SKM-1 treated with dmso at 0.1 percent for 144 hours (cell line): ENCODE measurements around the gene LGALS3.

Source experiments
- DNase-seq: peaks from one replicate; lab custom pipeline; 2025; ENCODE audit not compliant: unreplicated experiment; lab: John Stamatoyannopoulos, UW

The LGALS3 gene

DNA sequence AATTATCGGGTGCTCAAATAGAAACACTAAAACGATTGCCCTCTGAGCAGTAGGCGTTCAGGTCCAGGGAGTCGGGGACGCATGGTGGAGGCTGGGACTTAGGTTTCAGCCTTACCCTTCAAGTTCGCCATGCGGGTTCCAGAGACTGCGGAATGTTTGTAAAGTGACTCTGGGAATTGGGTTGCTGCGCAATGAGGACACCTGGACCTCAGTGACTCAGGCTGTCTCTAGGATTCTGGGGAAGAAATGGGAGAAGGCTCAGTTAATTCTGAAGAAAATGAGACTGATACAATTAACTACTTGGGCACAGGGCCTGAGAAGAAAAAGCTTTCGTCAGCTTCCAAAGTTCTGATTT, 1.1 kb downstream of the LGALS3 start:
- DNase-seq = no peak

DNA sequence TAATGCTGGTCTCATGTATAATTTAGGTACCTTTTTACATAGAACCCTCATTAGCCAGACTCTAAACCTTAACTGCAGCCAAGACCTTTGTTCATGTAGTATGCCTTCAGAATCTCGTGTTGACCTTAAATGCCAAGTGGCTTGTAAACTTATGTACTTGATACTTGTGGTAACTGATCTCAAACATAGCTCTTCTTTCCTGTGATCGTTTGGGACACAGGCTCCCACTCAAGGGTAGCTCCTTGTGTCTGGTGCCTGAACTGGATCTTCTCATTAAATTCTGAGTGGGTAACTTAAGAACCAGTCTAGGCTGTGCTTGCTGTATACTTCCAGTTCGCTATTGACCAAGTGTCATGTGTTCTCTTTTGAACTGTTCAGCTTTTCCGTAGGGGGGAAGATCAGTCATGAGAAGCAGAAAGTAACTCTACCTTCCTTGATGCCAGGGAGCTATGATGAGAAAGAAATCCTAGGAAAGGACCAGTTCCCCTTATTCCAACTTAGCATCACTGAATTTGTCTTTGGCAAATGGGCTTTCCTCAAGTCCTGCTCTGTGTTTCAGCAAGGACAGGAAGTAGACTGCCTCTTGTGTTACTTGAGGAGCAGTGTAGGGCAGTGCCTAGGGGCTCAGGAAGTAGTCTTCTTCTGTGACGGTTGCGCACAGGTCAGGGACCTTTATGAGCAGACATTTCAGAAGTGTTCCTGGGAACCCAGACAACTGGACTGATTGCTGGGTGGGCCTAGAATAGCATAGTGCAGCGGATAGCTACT, 2.5 kb downstream of the LGALS3 start:
- DNase-seq = no peak

GRCh38 chr14:55133416-55133815, 4.4 kb downstream of the LGALS3 start:
- no peak for DNase-seq

DNA sequence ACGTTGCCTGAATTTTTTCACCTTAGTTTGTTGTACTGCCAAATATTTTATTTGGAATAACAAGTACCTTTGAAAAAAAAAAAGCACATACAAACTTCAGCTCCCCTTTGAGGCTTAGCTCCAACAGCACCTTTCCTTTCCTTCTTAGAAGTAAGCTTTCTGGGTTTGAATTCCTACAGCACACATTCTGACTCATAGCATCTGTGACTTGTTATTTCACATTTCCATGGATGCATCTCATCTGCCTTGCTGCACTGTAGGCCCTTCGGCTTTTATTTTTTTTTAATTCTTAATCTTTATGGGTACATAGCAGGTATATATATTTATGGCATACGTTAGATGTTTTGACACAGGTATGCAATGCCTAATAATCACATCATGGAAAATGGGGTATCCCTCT, 7.2 kb downstream of the LGALS3 start:
- DNase-seq = no peak

- no peak for DNase-seq
These were observed 8.1 kb downstream of the LGALS3 start for GRCh38 chr14:55136885-55137786.

- DNase-seq = no peak
These were observed 9.0 kb downstream of the LGALS3 start for GRCh38 chr14:55138091-55138490.

DNA sequence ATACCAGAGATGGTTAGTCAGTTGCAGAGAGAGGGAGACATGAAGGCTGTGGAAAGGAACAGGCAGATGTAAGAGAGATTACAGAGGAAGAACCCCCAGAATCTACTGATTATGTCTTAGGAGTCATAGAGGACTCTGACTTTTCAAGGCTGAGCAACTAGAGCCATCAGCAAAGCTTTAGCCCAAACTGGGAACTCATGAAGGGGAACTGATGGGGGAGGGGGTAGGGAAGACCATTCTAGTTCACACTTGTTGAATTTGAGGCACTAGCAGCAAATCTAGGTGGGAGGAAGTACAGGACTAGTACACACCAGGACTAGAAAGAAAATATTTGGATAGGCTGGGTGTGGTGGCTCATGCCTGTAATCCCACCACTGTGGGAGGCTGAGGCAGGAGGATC, 10.1 kb downstream of the LGALS3 start:
- DNase-seq = no peak

DNA sequence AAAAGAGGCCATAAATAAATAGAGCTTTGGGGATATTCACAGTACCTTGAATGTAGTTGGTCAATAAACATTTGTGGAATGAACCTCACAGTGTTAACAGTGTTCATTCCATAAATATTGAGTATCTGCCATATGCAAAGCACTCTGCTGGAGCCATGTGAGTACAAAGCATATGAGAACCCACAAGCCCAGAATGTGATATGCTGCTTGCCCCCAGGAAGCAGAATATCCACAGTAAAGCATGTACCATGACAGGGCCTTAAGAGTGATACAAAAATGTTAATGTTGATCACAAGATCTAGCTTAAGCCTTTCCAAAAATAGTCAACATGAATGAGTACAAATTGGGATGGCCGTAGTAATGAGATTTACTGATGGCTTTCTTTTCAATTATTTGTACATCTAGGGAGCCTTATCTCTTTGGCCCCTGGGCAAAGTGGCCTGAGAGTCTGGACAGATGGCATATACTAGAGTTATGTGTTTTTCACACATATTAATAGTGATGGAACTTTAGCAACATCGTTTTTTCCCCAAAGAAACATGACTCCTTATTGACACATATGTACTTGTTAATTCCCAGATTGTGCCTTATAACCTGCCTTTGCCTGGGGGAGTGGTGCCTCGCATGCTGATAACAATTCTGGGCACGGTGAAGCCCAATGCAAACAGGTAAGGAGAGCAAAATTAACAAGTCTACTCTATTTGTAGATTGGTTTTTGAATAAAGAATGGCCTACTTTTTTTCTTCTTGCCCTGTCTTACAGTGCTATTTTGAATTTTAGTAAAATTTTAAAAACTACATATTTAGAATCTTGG, 10.9 kb downstream of the LGALS3 start:
- no peak for DNase-seq

GRCh38 chr14:55141825-55142224, 12.8 kb downstream of the LGALS3 start:
- no peak for DNase-seq

DNA sequence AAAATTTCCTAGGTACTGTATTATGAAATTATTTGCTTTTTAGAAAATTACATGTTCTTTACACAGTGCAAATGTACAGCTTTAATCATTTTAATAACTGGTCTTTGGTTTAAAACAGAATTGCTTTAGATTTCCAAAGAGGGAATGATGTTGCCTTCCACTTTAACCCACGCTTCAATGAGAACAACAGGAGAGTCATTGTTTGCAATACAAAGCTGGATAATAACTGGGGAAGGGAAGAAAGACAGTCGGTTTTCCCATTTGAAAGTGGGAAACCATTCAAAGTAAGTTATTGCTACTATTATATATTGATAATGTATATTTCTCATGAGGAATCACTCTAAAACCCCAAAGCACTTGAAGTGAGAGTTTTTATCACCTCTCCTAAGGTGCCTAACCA, 13.4 kb downstream of the LGALS3 start:
- DNase-seq = no peak

DNA sequence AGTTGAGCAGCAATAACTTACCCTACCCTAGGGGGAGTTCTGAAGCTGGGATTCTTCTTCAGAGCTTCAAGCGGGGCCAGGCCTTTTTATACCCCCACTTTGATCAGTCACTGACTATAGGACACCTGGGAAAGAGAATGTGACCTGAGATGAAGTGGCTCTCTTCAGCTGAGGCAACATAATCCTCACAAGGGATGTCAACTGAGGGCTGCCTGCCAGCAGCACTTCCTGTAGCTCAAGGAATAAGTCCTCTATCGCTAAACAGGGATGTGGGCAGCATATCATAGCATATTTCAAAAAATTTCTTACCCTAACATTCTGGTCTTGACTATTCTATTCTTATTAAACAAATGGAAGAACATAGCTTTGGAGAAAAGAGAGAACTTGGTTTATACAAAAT, 17.4 kb downstream of the LGALS3 start:
- DNase-seq = no peak

DNA sequence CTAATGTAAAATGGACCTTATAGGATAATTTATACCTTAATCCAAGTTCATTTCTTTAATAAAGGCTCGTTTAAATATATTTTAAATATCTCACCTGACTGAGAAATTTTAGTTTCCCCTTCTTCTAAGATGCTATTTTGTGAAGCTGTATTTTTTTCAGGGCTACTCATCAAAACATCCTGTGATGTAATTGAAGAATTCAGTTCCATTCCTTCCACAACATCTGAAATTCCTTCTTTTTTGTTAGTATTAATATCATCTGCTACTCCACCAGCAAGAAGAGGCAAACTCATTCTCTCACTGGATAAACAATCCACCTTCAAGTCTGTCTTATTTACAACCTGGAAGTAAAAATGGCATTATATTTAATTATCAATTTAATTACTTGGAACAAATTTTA, 22.5 kb downstream of the LGALS3 start:
- DNase-seq = no peak

GRCh38 chr14:55152052-55152753, 23.2 kb downstream of the LGALS3 start:
- no peak for DNase-seq

DNA sequence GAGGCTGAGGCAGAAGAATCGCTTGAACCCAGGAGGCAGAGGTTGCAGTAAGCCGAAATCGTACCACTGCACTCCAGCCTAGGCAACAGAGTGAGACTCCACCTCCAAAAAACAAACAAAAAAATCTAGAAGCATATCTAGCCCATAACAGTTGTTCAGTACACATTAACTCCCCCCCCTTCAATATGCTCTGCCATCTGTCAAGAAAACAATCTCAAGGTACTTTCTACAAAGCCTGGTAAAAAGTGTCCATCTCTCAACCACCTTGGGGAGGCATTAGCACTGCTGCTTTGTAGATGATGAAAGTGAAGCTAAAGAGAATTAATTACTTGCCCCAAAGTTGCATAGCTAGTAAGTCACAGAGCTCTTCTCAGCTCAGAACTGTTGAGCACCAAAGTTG, 24.9 kb downstream of the LGALS3 start:
- DNase-seq = no peak

GRCh38 chr14:55157080-55157479, 28.0 kb downstream of the LGALS3 start:
- no peak for DNase-seq

DNA sequence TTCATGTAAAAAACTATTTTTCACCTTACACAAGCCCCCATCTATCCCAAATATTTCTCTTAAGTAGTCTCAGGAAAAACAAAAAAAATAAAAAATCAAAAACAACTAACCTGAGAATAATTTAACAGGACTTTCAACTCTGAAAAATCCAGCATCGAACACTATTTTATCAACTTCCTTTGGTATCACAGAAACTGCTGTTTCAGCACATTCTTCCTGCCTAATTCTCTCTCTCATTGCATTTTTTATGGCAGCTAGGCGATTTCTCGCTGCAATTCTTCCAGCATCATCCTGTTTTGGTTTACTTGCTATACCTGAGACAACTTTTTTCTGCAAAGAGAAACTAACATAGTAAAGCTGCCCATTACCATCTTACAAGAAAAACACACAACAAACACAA, 29.4 kb downstream of the LGALS3 start:
- no peak for DNase-seq

- DNase-seq = no peak
These were observed 31.9 kb downstream of the LGALS3 start for GRCh38 chr14:55160989-55161388.

DNA sequence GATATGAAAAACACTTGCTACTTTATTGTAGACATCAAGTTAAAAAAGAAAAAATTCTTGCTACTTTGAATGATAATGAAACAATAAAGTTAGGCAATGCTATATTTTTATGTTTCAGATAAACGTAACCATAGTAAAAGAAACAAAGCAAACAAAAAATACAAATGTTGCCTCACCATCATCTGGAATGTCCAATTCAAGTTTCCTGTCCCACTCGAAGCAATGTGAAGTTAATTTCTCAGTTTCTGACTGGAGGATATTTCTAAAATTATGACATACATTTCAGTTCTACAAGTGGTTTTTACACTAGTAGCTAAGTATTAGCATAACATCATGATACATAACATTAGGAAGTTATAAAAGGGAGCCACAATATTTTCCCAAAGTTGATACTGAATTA, 41.5 kb downstream of the LGALS3 start:
- DNase-seq = no peak

GRCh38 chr14:55180006-55180405, 51.0 kb downstream of the LGALS3 start:
- DNase-seq = no peak

- DNase-seq = no peak
These were observed 51.4 kb downstream of the LGALS3 start for GRCh38 chr14:55180434-55180833.

DNA sequence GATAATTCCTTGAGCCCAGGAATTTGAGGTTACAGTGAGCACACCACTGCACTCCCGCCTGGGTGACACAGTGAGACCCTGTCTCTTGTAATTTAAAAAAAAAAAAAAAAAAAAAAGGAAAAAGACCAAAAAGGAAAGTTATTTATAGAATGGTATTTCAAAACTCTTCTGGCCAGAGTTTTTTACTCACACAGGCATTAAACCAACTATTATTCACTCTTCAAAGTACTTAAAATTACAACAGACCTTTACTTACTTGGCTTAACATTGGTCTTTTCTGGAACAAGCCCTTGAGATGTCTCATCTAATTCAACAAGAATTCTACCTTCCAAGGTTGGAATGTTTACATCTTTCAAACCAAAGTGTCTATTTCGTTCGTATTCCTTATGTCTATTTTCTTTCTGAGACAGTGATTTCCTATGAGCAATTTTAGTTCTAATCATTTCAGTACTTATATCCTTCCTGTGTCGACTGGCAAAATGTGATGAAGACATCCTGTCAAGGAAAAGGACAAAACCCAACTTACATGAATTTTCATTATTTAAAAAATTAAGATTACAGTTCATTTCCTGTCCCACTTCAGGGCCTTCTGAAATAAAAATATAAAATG, 59.7 kb downstream of the LGALS3 start:
- no peak for DNase-seq
